Stimulated activated CD4-positive, alpha-beta T cell treated with anti-CD3 and anti-CD28 coated beads, Interleukin-2, amount 100 ng/mL, for 24 hours (primary cell): ENCODE data around the gene ZNF189.
"Not testable (repeated sequence)": the region's sequence is repeated elsewhere in the genome, so short reads cannot be mapped to it uniquely, and the experiment has no call there.

Source experiments
- DNase-seq, 2 donors: peaks; one replicate each; pipeline ENCODE4 v3.0.0-alpha.2; 2020

Gene ZNF189

GRCh38 chr9:101381118-101381517, 17.5 kb upstream of the ZNF189 start:
- DNase-seq = no peak

GRCh38 chr9:101381833-101382342, 16.8 kb upstream of the ZNF189 start:
- no peak for DNase-seq

GRCh38 chr9:101383361-101383760, 15.3 kb upstream of the ZNF189 start:
- no peak for DNase-seq

GRCh38 chr9:101384873-101385536, 13.6 kb upstream of the ZNF189 start, which contains the start of gene BAAT:
BAAT (minus strand) TSS chr9:101385006; CDS start chr9:101371404, 13,602 bp downstream.
- DNase-seq = not testable (repeated sequence)

- no peak for DNase-seq
Observed at GRCh38 chr9:101387871-101388506, 10.7 kb upstream of the ZNF189 start.

- DNase-seq = no peak
Observed at GRCh38 chr9:101388507-101388993, 10.1 kb upstream of the ZNF189 start.

- no peak for DNase-seq
Observed at GRCh38 chr9:101393135-101393534, 5.5 kb upstream of the ZNF189 start.

- no peak for DNase-seq
Observed at GRCh38 chr9:101394687-101395086, 4.0 kb upstream of the ZNF189 start.

GRCh38 chr9:101397746-101398067, 944 bp upstream of the ZNF189 start:
- DNase-seq = no peak

- DNase-seq = no peak
Observed at GRCh38 chr9:101398930-101399642, 435 bp downstream of the ZNF189 start.

- DNase-seq = no peak
Observed at GRCh38 chr9:101399643-101399970, 956 bp downstream of the ZNF189 start.

- no peak for DNase-seq
Observed at GRCh38 chr9:101400120-101400519, 1.5 kb downstream of the ZNF189 start.

- DNase-seq = no peak
Observed at GRCh38 chr9:101403516-101404285, 5.0 kb downstream of the ZNF189 start.

GRCh38 chr9:101408374-101409078, 9.9 kb downstream of the ZNF189 start:
- no peak for DNase-seq

- DNase-seq = no peak
Observed at GRCh38 chr9:101409079-101409477, 10.4 kb downstream of the ZNF189 start.

GRCh38 chr9:101414839-101415238, 16.2 kb downstream of the ZNF189 start:
- no peak for DNase-seq

- DNase-seq = no peak
Observed at GRCh38 chr9:101415578-101415977, 16.9 kb downstream of the ZNF189 start.

- no peak for DNase-seq
Observed at GRCh38 chr9:101417389-101417788, 18.7 kb downstream of the ZNF189 start.

- DNase-seq = no peak
Observed at GRCh38 chr9:101417977-101418376, 19.3 kb downstream of the ZNF189 start.

GRCh38 chr9:101418518-101419430, 20.1 kb downstream of the ZNF189 start:
- DNase-seq = no peak

- DNase-seq = no peak
Observed at GRCh38 chr9:101419863-101420262, 21.2 kb downstream of the ZNF189 start.
